Endothelial cell of umbilical vein (primary cell): ENCODE results near the gene PKDCC. TPM values are rescaled to one million over a fixed set of nuclear protein-coding genes. Genes with fewer than 3 reads are reported as not detected.

Experiments used
- BruUV-seq: library from RNA; stranded (reverse); fragments of 400-500 nt; replicated peaks from 2 replicates; lab custom pipeline; 2021; lab: Mats Ljungman, UMichigan
- CTCF ChIA-PET: fragments of 300-600, 350-600 bp; sonication (Branson Sonifier 250); formaldehyde crosslinking; loops from one replicate; lab custom pipeline; 2021; ENCODE audit warnings: antibody characterized with exemption, inconsistent platforms; lab: Charles Lee
- POLR2A ChIA-PET: fragments of 300-600, 350-600 bp; sonication (Branson Sonifier 250); formaldehyde crosslinking; loops from one replicate; lab custom pipeline; 2021; ENCODE audit warnings: antibody characterized with exemption, inconsistent platforms; lab: Charles Lee
- DNase-seq: peaks from one replicate; pipeline ENCODE4 v3.0.0-alpha.2; 2011; ENCODE audit warnings: low read depth, low spot score
- FAIRE-seq: peaks from 2 replicates; lab custom pipeline; 2011; peaks lifted over from hg19 to GRCh38; lab: Jason Lieb, UNC
- H2AFZ ChIP-seq: 2 replicates; pipeline ENCODE4 v1.6.0; 2012; ENCODE audit warnings: low read depth, low read length, control low read depth, inconsistent platforms
- H3K27ac ChIP-seq: 2 replicates; pipeline ENCODE4 v1.5.1; 2011; ENCODE audit warnings: low read depth, mild to moderate bottlenecking, control low read depth, low read length, moderate library complexity; ENCODE audit not compliant: insufficient read depth
- H3K27me3 ChIP-seq, 2 experiments: 2 replicates each; pipeline versions ENCODE4 v1.6.0 to v1.6.1; 2011; ENCODE audit warnings: low read length in 2 of 2, mixed read lengths in 1 of 2; ENCODE audit not compliant: control insufficient read depth in 2 of 2, insufficient read depth in 2 of 2
- H3K36me3 ChIP-seq, 2 experiments: 2 replicates in 1 of 2; 3 replicates in 1 of 2; pipeline ENCODE4 v1.5.1; 2011; ENCODE audit warnings: low read length in 2 of 2, mild to moderate bottlenecking in 1 of 2, moderate library complexity in 1 of 2; ENCODE audit not compliant: control insufficient read depth in 2 of 2, insufficient read depth in 2 of 2; ENCODE audit errors: extremely low read depth in 1 of 2
- H3K4me1 ChIP-seq: 3 replicates; pipeline ENCODE4 v1.5.1; 2011; ENCODE audit warnings: mild to moderate bottlenecking, low read length; ENCODE audit not compliant: control insufficient read depth, insufficient read depth; ENCODE audit errors: extremely low read depth
- H3K4me2 ChIP-seq: 2 replicates; pipeline ENCODE4 v1.6.1; 2011; ENCODE audit warnings: low read length, control low read depth, mixed read lengths; ENCODE audit not compliant: insufficient read depth
- H3K4me3 ChIP-seq, 3 experiments: fragments of 200-600 bp in 1 of 3; sonication (generic), shearing (Covaris generic) in 1 of 3; replicated peaks in 1 of 3; 2 replicates each; pipeline ENCODE4 v1.5.1; 2011 to 2016; ENCODE audit warnings: control low read depth in 3 of 3, low read length in 3 of 3, mild to moderate bottlenecking in 2 of 3, inconsistent platforms in 1 of 3, low read depth in 1 of 3, moderate library complexity in 1 of 3; ENCODE audit not compliant: insufficient read depth in 1 of 3
- H3K79me2 ChIP-seq: 2 replicates; pipeline ENCODE4 v1.6.0; 2012; ENCODE audit warnings: low read length, inconsistent platforms; ENCODE audit not compliant: control insufficient read depth, insufficient read depth
- H3K9ac ChIP-seq: replicated peaks from 2 replicates; pipeline ENCODE3; 2011; ENCODE audit warnings: low read length, control low read depth; ENCODE audit not compliant: insufficient read depth; ENCODE audit errors: extremely low read depth
- H3K9me1 ChIP-seq: replicated peaks from 3 replicates; pipeline ENCODE4 v1.6.0; 2011; ENCODE audit warnings: mild to moderate bottlenecking, low read length; ENCODE audit not compliant: control insufficient read depth, insufficient read depth; ENCODE audit errors: extremely low read depth
- H3K9me3 ChIP-seq: replicated peaks from 2 replicates; pipeline ENCODE4 v1.5.1; 2012; ENCODE audit warnings: low read length, inconsistent platforms; ENCODE audit not compliant: control insufficient read depth, insufficient read depth
- H4K20me1 ChIP-seq: replicated peaks from 2 replicates; pipeline ENCODE3; 2011; ENCODE audit warnings: mild to moderate bottlenecking, low read length; ENCODE audit not compliant: control insufficient read depth, insufficient read depth; ENCODE audit errors: extremely low read depth
- EZH2 ChIP-seq: IDR thresholded peaks from 2 replicates; pipeline ENCODE4 v1.6.1; 2012; ENCODE audit warnings: borderline replicate concordance, low read depth, mild to moderate bottlenecking, moderate library complexity, low read length, inconsistent platforms; ENCODE audit not compliant: severe bottlenecking
- FOS ChIP-seq: IDR thresholded peaks from 2 replicates; pipeline ENCODE4 v1.6.1; 2011; ENCODE audit warnings: mild to moderate bottlenecking, low read length, moderate library complexity, borderline replicate concordance; ENCODE audit not compliant: insufficient read depth
- GATA2 ChIP-seq: IDR thresholded peaks from 2 replicates; pipeline ENCODE4 v1.7.0; 2011; ENCODE audit warnings: low read depth, mild to moderate bottlenecking, moderate library complexity, mixed read lengths, low read length; ENCODE audit not compliant: insufficient read length, insufficient read depth
- JUN ChIP-seq: IDR thresholded peaks from 2 replicates; pipeline ENCODE4 v1.6.1; 2011; ENCODE audit warnings: borderline replicate concordance, low read depth; ENCODE audit not compliant: insufficient read length, insufficient read depth
- MYC ChIP-seq: IDR thresholded peaks from one replicate; pipeline ENCODE4 v1.6.1; 2011; ENCODE audit warnings: mild to moderate bottlenecking, low read depth, low read length
- POLR2A ChIP-seq: IDR thresholded peaks from 2 replicates; pipeline ENCODE4 v1.6.1; 2012; ENCODE audit warnings: low read depth, mild to moderate bottlenecking, control low read depth, low read length
- POLR2AphosphoS5 ChIP-seq: IDR thresholded peaks from 2 replicates; pipeline ENCODE4 v1.6.1; 2012; ENCODE audit warnings: low read depth, mild to moderate bottlenecking, control low read depth, low read length, moderate library complexity; ENCODE audit not compliant: insufficient read depth
- dilution Hi-C: fragments of 300-500 bp; cut with MboI; formaldehyde crosslinking; loops from one replicate; pipeline ENCODE4 v1.15.0; 2019; ENCODE audit warnings: low sequenced_read_pairs; ENCODE audit not compliant: extremely low pct_ligation_motif_present
- intact Hi-C: fragments of 100-400 bp; cut with micrococcal nuclease; formaldehyde crosslinking; loops from one replicate; pipeline ENCODE4 v1.10.0; 2022
- polyA plus RNA-seq, 4 experiments: library from polyadenylated mRNA; depleted of rRNA in 3 of 4; stranded (reverse) in 3 of 4; unstranded in 1 of 4; fragments of >200 nt; gene quantifications; 2 replicates each; pipeline versions ENCODE4 v1.2.1 to v1.2.3, GENCODE V29; 2011 to 2012; ENCODE audit warnings: missing spikeins in 1 of 4
- total RNA-seq: library from RNA; stranded (reverse); gene quantifications from 2 replicates; pipeline ENCODE4 v1.2.3, GENCODE V29; 2021
- TF ChIP-seq, protein P1 (sequence below): IDR thresholded peaks from 2 replicates; pipeline ENCODE4 v1.6.1; 2011; ENCODE audit not compliant: insufficient read depth, insufficient read length
- TF ChIP-seq, protein P2 (sequence below), 2 donors: IDR thresholded peaks; 1 replicate in 1 of 2; 2 replicates in 1 of 2; pipeline ENCODE4 v1.5.1; 2011; ENCODE audit warnings: low read length in 2 of 2, mild to moderate bottlenecking in 2 of 2, moderate library complexity in 2 of 2, control low read depth in 1 of 2, inconsistent platforms in 1 of 2, low read depth in 1 of 2; ENCODE audit not compliant: insufficient read depth in 1 of 2; ENCODE audit errors: extremely low read depth in 1 of 2

The PKDCC gene
- total and polyA plus RNA-seq, 2 donors (not counting 3 experiments of a cell fraction or from before 2014, with no cell fraction given): 3.0 to 5.9 TPM

DNA sequence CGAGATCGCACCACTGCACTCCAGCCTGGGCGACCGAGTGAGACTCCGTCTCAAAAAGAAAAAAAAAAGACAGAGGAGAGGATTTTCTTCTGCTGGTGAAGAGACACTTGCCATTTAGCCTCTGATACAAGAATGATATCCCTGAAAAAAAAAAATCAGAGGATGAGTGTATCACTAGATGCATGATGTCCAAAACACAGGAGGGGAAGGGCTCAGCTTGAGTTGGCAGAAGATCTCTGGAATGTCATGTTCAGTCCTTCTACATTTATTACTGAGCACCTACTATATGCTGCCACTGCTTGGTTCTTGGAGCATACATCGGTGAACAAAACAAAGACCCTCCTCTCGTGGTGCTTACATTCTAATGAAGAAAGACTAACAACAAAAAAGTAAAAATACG is 10.9 kb upstream of the PKDCC start:
- Histone ChIP-seq H3K4me3 (no peak overlapping the region), H3K9ac (no peak overlapping the region), H3K27me3 (peaks cover 3% of the 10 kb centered on the region in 2 experiments), H3K4me2 (no peak overlapping the region), H3K36me3 (no peaks in the 10 kb centered on the region), H3K4me1 (no peaks in the 10 kb centered on the region), H2AFZ (no peak overlapping the region), H3K9me3 (no peaks in the 10 kb centered on the region), H3K79me2 (no peaks in the 10 kb centered on the region), H3K9me1 (no peaks in the 10 kb centered on the region), H3K27ac (no peak overlapping the region), H4K20me1 (no peaks in the 10 kb centered on the region)
- intact Hi-C loops: no loop called here
- no peak for TF ChIP-seq JUN
- TF ChIP-seq, protein P1, sequence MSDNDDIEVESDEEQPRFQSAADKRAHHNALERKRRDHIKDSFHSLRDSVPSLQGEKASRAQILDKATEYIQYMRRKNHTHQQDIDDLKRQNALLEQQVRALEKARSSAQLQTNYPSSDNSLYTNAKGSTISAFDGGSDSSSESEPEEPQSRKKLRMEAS: no peak
- no peak for TF ChIP-seq GATA2
- no peak for TF ChIP-seq POLR2A
- TF ChIP-seq POLR2AphosphoS5: no peak
- no peak for TF ChIP-seq MYC
- no peak for TF ChIP-seq EZH2
- TF ChIP-seq, protein P2, sequence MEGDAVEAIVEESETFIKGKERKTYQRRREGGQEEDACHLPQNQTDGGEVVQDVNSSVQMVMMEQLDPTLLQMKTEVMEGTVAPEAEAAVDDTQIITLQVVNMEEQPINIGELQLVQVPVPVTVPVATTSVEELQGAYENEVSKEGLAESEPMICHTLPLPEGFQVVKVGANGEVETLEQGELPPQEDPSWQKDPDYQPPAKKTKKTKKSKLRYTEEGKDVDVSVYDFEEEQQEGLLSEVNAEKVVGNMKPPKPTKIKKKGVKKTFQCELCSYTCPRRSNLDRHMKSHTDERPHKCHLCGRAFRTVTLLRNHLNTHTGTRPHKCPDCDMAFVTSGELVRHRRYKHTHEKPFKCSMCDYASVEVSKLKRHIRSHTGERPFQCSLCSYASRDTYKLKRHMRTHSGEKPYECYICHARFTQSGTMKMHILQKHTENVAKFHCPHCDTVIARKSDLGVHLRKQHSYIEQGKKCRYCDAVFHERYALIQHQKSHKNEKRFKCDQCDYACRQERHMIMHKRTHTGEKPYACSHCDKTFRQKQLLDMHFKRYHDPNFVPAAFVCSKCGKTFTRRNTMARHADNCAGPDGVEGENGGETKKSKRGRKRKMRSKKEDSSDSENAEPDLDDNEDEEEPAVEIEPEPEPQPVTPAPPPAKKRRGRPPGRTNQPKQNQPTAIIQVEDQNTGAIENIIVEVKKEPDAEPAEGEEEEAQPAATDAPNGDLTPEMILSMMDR (IDR thresholded peaks at IDR 0.05; ENCODE audit: extremely low read depth in 1 of 2, insufficient read depth in 1 of 2, low read depth in 1 of 2, low read length in 2 of 2): no peak
- no peak for TF ChIP-seq FOS
- BruUV-seq: no TSS peak
- DNase-seq (no peak), FAIRE-seq (no peak)
- ChIA-PET POLR2A (no interaction called here), CTCF (no interaction called here)
- dilution Hi-C loops: no loop called here
